NCI-H187 treated with DMSO at 0.1 percent for 48 hours (cell line): ENCODE measurements around the gene BCAS1.
"Not testable (repeated sequence)": the region's sequence is repeated elsewhere in the genome, so short reads cannot be mapped to it uniquely, and the experiment has no call there.

ENCODE experiments used
- DNase-seq: peaks from one replicate; lab custom pipeline; 2025; lab: John Stamatoyannopoulos, UW

Gene BCAS1

GRCh38 chr20:53983401-53983800 is 87.0 kb downstream of the BCAS1 start:
- no peak for DNase-seq

GRCh38 chr20:53982624-53983023 is 87.8 kb downstream of the BCAS1 start:
- no peak for DNase-seq

DNA sequence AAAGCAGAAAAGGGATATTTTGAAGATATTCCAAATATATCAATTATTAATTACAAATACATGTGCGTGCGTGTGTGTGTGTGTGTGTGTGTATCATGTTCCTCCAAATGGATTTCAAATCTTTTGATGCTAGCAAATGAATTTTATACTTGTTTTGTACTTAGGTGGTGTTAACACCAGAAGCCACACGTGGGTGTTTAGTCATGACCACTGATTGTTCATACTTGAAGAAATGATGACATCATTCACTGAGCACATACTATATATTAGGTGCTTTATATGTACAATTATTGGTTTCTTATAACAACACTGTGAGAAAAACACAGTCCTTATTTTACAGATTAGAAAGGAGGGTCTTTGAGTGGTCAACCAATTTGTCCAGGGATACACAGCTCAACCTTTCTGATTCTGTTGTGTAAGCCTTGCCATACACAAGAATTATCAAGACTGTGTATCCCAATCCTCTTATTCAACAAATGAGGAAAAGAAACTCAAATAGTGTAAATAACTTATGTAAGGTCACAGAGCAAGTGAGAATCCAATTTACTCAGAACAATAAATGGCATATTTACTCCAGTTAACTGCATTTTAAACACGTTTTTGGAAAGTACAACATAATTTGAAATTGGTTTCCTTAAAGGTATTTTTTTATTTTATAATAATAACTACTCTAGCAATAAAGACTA is 88.5 kb downstream of the BCAS1 start:
- no peak for DNase-seq

GRCh38 chr20:53981130-53981529 is 89.3 kb downstream of the BCAS1 start:
- no peak for DNase-seq

DNA sequence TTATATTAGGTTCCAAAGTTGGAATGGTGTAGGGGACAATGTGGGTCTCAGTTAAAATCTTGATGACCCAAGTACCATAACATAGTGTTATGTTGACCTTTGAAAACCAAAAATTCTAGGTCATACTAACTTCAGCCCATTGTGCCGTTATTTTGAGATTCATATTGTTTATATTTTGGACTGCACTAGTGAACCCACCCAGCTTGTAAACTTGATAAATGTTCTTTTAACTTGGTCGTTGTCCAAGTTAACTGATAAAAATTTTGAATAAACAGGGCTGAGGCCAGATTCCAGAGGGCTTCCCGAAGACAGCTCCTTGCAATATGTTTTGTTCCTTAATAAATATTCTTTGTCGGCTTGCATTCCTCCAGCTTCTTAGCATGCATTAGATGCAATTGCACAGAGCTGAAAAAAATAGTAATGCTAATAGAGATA is 90.3 kb downstream of the BCAS1 start:
- no peak for DNase-seq

DNA sequence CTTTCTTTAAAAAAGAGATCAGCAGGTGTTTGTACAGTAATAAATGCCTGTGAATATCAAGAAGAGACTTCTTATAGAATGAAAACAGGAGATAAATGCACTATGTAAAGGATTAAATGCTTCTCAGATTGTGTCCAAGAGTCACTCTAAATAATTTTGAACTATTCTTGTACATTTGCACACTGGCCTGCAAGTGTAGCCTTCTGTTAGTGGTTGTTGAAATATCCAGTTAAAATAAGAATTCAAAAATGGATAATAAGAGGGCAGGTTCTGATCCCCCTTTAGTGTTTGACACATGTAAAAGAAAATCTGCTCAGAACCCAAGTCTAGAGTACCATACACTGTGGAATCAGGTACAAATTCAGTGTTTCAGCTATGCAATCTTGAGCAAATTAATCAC is 91.9 kb downstream of the BCAS1 start:
- no peak for DNase-seq

DNA sequence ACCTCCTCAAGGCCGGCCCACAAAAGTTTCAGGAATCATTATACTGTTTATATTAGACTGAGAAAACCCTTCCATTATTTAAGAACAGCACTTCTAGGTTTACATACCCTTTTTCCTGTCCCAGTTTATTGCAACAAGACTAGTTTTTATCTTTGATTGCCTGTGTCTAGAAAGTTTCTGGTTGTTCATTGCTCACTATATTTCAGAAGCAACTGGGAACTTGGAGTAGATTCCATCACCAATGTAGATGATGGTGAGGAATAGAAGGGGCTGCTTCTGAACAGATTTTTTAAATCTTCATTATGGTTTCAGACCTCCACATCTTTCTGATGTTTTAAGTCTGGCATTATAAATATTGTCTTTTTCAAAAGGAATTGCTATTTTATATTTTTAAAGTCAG is 93.0 kb downstream of the BCAS1 start:
- DNase-seq: no peak

GRCh38 chr20:53975761-53976160 is 94.6 kb downstream of the BCAS1 start:
- DNase-seq: no peak

- no peak for DNase-seq
Measured at GRCh38 chr20:53974785-53975555, 95.4 kb downstream of the BCAS1 start.

GRCh38 chr20:53973882-53974281 is 96.5 kb downstream of the BCAS1 start:
- DNase-seq: not testable (repeated sequence)

- no peak for DNase-seq
Measured at GRCh38 chr20:53972179-53972578, 98.2 kb downstream of the BCAS1 start.

DNA sequence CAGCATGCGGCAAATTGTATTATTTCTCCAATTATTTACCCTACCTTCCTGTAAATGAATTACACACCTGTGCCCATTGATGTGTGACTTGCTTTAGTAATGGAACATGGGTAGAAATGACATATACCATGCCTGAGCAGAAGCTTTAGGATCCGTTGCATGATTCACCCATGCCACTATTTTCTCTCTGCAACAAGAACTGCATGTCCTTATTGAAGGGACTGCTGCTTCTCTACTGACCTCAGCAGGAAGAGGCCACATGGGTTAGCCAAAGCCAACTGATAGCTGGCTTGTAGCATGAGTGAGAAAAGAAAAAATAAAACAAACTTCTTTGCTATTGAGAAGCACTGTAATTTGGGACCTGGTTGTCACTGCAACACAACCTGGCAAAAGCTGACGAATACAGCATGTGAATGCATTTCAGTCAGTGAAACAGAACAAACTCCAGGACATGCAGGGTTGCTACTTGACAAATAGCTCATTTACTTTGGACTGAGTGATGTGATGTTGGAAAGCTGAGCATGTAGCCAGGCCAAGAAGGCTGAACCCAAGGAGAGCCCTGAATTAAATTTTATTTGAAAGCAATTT is 99.2 kb downstream of the BCAS1 start:
- no peak for DNase-seq

DNA sequence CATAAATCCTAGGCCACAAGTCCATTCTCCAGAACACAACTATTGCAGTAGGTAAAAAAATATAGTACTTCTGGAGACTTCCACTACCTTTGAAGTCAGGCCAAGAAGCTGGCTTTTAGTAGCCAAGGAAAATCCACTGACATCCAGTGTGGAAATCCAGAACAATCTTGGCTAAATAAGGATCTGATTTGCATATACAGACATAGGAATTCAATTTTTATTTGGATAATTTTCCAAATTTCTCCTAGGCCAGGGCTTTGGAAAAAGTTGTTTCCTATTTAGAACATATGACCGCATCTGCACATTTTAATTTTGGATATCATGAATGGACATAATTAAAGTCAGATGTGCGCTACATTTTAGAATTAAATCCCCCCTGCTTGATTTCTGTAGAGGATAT is 100.2 kb downstream of the BCAS1 start:
- DNase-seq: no peak

DNA sequence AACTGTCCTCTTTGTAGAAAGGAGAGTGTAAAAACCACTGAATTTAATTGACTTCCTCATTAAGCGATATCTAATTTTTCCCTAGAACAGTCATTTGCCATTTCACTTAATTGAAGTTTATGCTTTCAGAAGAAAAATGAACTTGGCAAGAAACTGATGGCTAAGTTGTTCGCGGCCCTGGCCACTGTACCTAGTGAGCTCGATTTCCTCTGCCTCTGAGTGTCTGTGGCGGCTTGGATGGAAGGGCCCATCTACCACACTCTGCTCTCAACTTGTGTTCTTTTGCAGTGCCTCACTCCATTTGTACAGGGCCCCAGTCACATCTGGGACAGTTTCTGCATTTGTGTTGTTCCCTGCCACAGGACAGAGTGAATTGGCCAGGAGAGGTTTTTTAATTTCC is 102.9 kb downstream of the BCAS1 start:
- no peak for DNase-seq

DNA sequence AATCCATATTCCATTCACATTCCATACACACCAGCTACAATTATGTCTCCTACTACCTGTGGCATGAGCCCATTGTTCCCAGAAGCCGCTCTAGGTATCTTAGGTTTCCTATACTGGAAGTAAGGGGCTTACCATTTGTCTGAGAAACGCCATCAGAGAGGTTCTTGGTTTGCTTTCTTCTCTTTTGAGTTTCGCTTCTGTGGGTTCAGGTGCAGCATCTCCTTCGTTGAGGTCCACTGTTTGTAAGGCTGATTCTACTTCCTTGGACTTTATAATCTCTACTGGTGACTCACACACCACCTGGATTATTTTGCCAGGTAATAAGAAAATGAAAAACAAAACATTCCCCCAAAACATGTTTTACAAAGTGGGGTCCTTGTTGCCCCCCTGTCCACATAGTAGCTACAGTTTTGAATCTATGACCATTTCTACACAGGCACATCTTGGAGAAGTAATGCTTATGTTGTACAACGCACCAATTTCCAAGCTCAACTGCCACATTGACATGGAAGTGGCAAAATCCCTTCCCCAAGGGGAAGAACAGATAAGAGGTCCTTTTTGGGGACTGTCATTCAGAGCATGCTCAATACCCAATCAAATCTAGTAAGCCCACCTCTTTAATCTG is 103.5 kb downstream of the BCAS1 start:
- no peak for DNase-seq

DNA sequence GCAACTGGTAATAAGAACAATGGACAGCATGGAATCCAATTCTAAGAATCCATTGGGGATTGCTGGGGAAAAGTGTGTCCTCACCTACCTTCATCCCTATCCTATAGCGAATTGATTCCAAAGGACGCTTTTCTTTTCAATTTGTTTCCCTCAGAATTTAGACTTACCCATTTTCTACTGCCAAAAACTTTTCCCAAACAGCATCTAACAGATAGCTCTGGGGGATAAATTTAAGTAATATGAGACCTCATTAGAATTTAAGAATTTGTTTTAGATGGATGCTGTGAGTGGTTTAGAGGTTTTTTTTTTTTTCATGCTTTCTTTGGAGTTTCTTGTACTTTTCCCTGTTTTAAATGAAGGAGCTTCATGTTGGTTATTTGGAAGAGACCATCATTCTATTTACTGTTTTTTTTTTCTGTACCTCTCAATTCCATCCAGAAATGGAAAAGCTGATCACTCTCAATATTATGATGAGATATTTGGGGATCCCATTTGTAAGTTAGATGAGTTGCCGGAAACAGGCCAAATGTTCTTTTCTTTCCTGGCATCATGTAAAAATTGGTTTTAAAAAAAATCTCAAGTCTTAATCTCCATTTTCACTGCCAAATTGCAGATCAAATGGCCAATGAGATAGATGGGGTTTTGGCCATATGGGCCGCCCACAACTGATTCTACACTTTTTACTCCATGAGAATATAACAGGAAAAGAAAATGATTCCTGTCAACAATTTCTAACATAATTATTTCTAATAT is 105.7 kb downstream of the BCAS1 start:
- DNase-seq: no peak

DNA sequence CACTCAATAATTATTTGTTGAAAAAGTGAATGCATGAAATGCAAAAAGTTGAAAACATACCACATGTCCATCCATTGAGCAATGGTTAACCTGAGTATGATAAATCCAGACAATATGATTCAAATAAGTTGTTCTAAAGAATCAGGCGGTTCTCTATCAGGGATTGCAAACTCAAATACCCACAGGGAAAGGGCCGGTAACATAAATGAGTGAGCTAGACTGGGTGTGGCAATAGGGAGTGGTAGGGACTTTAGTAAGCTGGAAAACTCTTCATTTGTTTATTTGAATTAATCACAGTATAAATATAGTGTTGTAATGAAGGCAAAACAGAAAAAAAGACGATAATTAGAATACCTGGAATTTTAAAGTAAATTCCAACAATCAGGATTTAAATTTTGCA is 106.3 kb downstream of the BCAS1 start:
- DNase-seq: no peak

DNA sequence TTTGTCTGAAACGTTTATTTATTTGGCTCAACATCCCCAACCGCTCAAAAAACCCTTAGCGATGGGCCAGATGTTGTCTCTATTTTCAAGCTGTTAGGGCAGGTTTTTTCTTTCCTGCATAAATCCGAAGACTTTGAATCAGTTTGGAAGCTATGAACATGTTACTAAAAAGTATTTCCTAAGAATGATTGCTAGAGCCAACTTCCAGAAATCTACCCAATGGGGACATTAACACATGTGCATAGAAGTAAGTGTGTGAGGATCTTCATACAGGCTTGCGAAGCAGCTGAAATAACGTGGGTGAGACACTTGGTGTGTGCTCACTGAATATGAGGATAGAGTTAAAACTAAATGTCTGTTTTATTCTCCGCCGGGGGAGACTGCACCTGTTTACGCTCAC is 106.8 kb downstream of the BCAS1 start:
- no peak for DNase-seq

- no peak for DNase-seq
Measured at GRCh38 chr20:53962388-53962787, 108.0 kb downstream of the BCAS1 start.

- DNase-seq: no peak
Measured at GRCh38 chr20:53961527-53961926, 108.9 kb downstream of the BCAS1 start.

GRCh38 chr20:53960579-53961272 is 109.7 kb downstream of the BCAS1 start:
- no peak for DNase-seq
